ENCODE measurements around the gene CAPN14. TPM values are rescaled to one million over a fixed set of nuclear protein-coding genes. Genes with fewer than 3 reads are reported as not detected.

CAPN14 gene
- total RNA-seq, 1 donor from 2014 or later = 0.13 TPM

GRCh38 chr2:31249009-31249690, 31.8 kb upstream of the CAPN14 start:
- no peak for TF ChIP-seq CTCF (IDR thresholded peaks at IDR 0.05; ENCODE audit: unreplicated experiment)
- H3K27ac Mint-ChIP-seq (ENCODE audit: unreplicated experiment) = no peak overlapping the region
- peaks cover 13% of the 10 kb centered on the region for H3K36me3 Mint-ChIP-seq (ENCODE audit: low read depth, unreplicated experiment)
- H3K9me3 Mint-ChIP-seq (ENCODE audit: unreplicated experiment) = no peaks in the 10 kb centered on the region
- DNase-seq (ENCODE audit: low spot score) = no peak
- peaks cover 8% of the 10 kb centered on the region for H3K4me1 Mint-ChIP-seq (ENCODE audit: unreplicated experiment)
- H3K27me3 Mint-ChIP-seq (ENCODE audit: unreplicated experiment) = peaks cover 3% of the 10 kb centered on the region
- no peak overlapping the region for H3K4me3 Mint-ChIP-seq (ENCODE audit: unreplicated experiment)

GRCh38 chr2:31248139-31248538, 30.8 kb upstream of the CAPN14 start:
- Mint-ChIP-seq H3K9me3 (ENCODE audit: unreplicated experiment) (no peaks in the 10 kb centered on the region), H3K4me1 (ENCODE audit: unreplicated experiment) (peaks cover 4% of the 10 kb centered on the region), H3K36me3 (ENCODE audit: low read depth, unreplicated experiment) (peaks cover 13% of the 10 kb centered on the region), H3K27me3 (ENCODE audit: unreplicated experiment) (peaks cover 3% of the 10 kb centered on the region), H3K4me3 (ENCODE audit: unreplicated experiment) (no peak overlapping the region), H3K27ac (ENCODE audit: unreplicated experiment) (no peak overlapping the region)
- TF ChIP-seq CTCF (IDR thresholded peaks at IDR 0.05; ENCODE audit: unreplicated experiment) = no peak
- DNase-seq (ENCODE audit: low spot score) = no peak

- H3K4me1 Mint-ChIP-seq (ENCODE audit: unreplicated experiment) = peaks cover 4% of the 10 kb centered on the region
- no peaks in the 10 kb centered on the region for H3K9me3 Mint-ChIP-seq (ENCODE audit: unreplicated experiment)
- TF ChIP-seq CTCF (IDR thresholded peaks at IDR 0.05; ENCODE audit: unreplicated experiment) = no peak
- no peak overlapping the region for H3K27ac Mint-ChIP-seq (ENCODE audit: unreplicated experiment)
- no peak overlapping the region for H3K4me3 Mint-ChIP-seq (ENCODE audit: unreplicated experiment)
- H3K36me3 Mint-ChIP-seq (ENCODE audit: low read depth, unreplicated experiment) = peaks cover 13% of the 10 kb centered on the region
- peaks cover 3% of the 10 kb centered on the region for H3K27me3 Mint-ChIP-seq (ENCODE audit: unreplicated experiment)
- no peak for DNase-seq (ENCODE audit: low spot score)
Measured at GRCh38 chr2:31247711-31248110, 30.4 kb upstream of the CAPN14 start.

GRCh38 chr2:31246184-31246852, 29.0 kb upstream of the CAPN14 start:
- H3K27ac Mint-ChIP-seq (ENCODE audit: unreplicated experiment) = no peak overlapping the region
- peaks cover 2% of the 10 kb centered on the region for H3K27me3 Mint-ChIP-seq (ENCODE audit: unreplicated experiment)
- H3K9me3 Mint-ChIP-seq (ENCODE audit: unreplicated experiment) = no peaks in the 10 kb centered on the region
- TF ChIP-seq CTCF (IDR thresholded peaks at IDR 0.05; ENCODE audit: unreplicated experiment) = no peak
- DNase-seq (ENCODE audit: low spot score) = no peak
- H3K4me1 Mint-ChIP-seq (ENCODE audit: unreplicated experiment) = peaks cover 4% of the 10 kb centered on the region
- H3K36me3 Mint-ChIP-seq (ENCODE audit: low read depth, unreplicated experiment) = peaks cover 8% of the 10 kb centered on the region
- no peak overlapping the region for H3K4me3 Mint-ChIP-seq (ENCODE audit: unreplicated experiment)

- H3K27ac Mint-ChIP-seq (ENCODE audit: unreplicated experiment) = no peak overlapping the region
Measured at GRCh38 chr2:31244101-31244500, 26.8 kb upstream of the CAPN14 start.

More at GRCh38 chr2:31244101-31244500, 26.8 kb upstream of the CAPN14 start:
- H3K4me3 Mint-ChIP-seq (ENCODE audit: unreplicated experiment) = no peak overlapping the region
- TF ChIP-seq CTCF (IDR thresholded peaks at IDR 0.05; ENCODE audit: unreplicated experiment) = no peak
- H3K9me3 Mint-ChIP-seq (ENCODE audit: unreplicated experiment) = no peaks in the 10 kb centered on the region
- H3K4me1 Mint-ChIP-seq (ENCODE audit: unreplicated experiment) = no peaks in the 10 kb centered on the region
- H3K27me3 Mint-ChIP-seq (ENCODE audit: unreplicated experiment) = no peaks in the 10 kb centered on the region
- H3K36me3 Mint-ChIP-seq (ENCODE audit: low read depth, unreplicated experiment) = peaks cover 8% of the 10 kb centered on the region
- DNase-seq (ENCODE audit: low spot score) = no peak
